Measurements from ENCODE around the gene EIF1AD.

DNA sequence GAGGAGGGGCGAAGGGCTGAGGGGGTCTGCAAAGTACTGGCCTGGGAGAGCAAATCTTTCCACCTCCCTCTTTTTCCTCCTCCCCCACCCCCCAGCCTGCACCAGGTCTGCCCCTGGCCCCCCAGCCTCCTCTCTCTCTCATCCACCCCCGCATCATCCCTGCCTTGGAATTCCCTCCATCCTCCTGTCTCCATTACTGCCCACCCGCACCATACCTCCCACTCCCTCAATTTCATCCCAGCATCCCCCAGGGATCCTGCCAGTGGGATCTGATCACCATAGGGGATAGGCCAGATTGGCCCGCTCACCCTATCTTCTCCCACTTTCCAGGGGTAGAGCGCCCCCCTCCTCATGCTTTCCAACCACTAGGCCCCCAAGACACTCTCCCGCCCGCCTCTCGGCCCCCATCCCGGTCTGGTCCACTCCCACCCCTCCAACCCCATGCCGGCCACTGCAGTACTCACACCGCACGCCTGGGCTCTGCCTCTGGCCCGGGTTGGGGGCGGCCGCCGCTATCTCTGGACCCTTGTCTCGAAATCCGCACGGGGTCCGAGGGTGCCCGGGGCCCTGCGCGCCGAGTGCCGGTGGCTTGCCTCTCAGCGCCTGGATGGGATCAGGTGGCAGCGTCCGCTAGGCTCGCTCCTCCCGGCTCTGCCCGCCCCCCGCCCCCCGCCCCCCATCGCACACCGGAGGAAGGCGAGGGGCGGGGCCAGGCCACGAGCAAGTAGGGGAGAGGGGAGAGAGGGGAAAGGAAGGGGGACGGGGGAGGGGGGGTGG lies 46.8 kb upstream of the EIF1AD start, which contains the start of gene GAL3ST3:
- TF ChIP-seq EGR1 (IDR thresholded peaks at IDR 0.05; ENCODE audit: borderline replicate concordance, low read depth, low read length) = no peak
- TF ChIP-seq CTBP2 (IDR thresholded peaks at IDR 0.05; ENCODE audit: borderline replicate concordance, insufficient read depth, insufficient read length, low read length) = no peak
- TF ChIP-seq MAFK (IDR thresholded peaks at IDR 0.05; ENCODE audit: low read depth, low read length) = no peak
- TF ChIP-seq, protein P1, sequence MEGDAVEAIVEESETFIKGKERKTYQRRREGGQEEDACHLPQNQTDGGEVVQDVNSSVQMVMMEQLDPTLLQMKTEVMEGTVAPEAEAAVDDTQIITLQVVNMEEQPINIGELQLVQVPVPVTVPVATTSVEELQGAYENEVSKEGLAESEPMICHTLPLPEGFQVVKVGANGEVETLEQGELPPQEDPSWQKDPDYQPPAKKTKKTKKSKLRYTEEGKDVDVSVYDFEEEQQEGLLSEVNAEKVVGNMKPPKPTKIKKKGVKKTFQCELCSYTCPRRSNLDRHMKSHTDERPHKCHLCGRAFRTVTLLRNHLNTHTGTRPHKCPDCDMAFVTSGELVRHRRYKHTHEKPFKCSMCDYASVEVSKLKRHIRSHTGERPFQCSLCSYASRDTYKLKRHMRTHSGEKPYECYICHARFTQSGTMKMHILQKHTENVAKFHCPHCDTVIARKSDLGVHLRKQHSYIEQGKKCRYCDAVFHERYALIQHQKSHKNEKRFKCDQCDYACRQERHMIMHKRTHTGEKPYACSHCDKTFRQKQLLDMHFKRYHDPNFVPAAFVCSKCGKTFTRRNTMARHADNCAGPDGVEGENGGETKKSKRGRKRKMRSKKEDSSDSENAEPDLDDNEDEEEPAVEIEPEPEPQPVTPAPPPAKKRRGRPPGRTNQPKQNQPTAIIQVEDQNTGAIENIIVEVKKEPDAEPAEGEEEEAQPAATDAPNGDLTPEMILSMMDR (IDR thresholded peaks at IDR 0.05; ENCODE audit: control extremely low read depth in 1 of 3, insufficient read depth in 1 of 3, low read depth in 1 of 3, low read length in 3 of 3) = no peak
- no peak for TF ChIP-seq EP300 (IDR thresholded peaks at IDR 0.05; ENCODE audit: borderline replicate concordance in 1 of 2, low read depth in 2 of 2, low read length in 2 of 2)
- 0 out of 2 replicates have a peak, but pooled peaks have one; percentile 28 for TF ChIP-seq TBP (IDR thresholded peaks at IDR 0.05; ENCODE audit: low read depth, low read length)
- TF ChIP-seq CEBPB (IDR thresholded peaks at IDR 0.05; ENCODE audit: low read depth, low read length) = no peak
- TF ChIP-seq SP2 (IDR thresholded peaks at IDR 0.05; ENCODE audit: low read length) = no peak
- no peak for TF ChIP-seq EZH2 (IDR thresholded peaks at IDR 0.05; ENCODE audit: low read depth, low read length, severe bottlenecking)
- no peak for TF ChIP-seq RAD21 (IDR thresholded peaks at IDR 0.05 in 1 of 2, conservative IDR thresholded peaks at IDR 0.05 in 1 of 2; ENCODE audit: low read depth in 2 of 2, low read length in 2 of 2)
- TF ChIP-seq RFX5 (IDR thresholded peaks at IDR 0.05; ENCODE audit: borderline replicate concordance, low read depth, low read length) = no peak
- TF ChIP-seq HDAC2 (IDR thresholded peaks at IDR 0.05; ENCODE audit: borderline replicate concordance in 1 of 2, low read depth in 2 of 2, low read length in 2 of 2) = no peak
- no peak for TF ChIP-seq RNF2 (IDR thresholded peaks at IDR 0.05; ENCODE audit: borderline replicate concordance, low read depth, low read length, missing control alignments, poor library complexity, severe bottlenecking)
- peak; percentile 66 for TF ChIP-seq ASH2L (IDR thresholded peaks at IDR 0.05; ENCODE audit: low read length)

Measured in H1 (cell line).